ENCODE data around the gene KLC1. TPM values are rescaled to one million over a fixed set of nuclear protein-coding genes. Genes with fewer than 3 reads are reported as not detected.

Gene KLC1
- total and polyA plus RNA-seq, 2 of the 8 experiments (the other 6 are each of a cell fraction or from before 2014, with no cell fraction given), result 84.6 to 134 TPM

- Histone ChIP-seq H4K8ac (ENCODE audit: extremely low read depth, insufficient read depth, low read length) (no peak overlapping the region), H2AFZ (ENCODE audit: low read length) (no peak overlapping the region), H3K14ac (ENCODE audit: insufficient read length) (no peak overlapping the region), H2BK5ac (ENCODE audit: low read depth, low read length) (no peak overlapping the region), H3K9ac (replicated peaks in 1 of 4; ENCODE audit: extremely low read depth in 1 of 4, low read depth in 3 of 4, low read length in 3 of 4) (no peak overlapping the region), H3K56ac (replicated peaks; ENCODE audit: insufficient read length, low read depth, low read length) (no peak overlapping the region), H3K4ac (replicated peaks; ENCODE audit: insufficient read length, low read depth, low read length) (no peak overlapping the region), H3K27me3 (replicated peaks in 1 of 4; ENCODE audit: control insufficient read depth in 3 of 4, extremely low read depth in 1 of 4, insufficient read depth in 3 of 4, low read length in 3 of 4) (no peaks in the 10 kb centered on the region), H2AK5ac (ENCODE audit: low read depth, low read length) (no peak overlapping the region), H4K91ac (replicated peaks; ENCODE audit: insufficient read length, low read length) (no peak overlapping the region), H2BK15ac (ENCODE audit: low read length) (no peak overlapping the region), H2BK20ac (ENCODE audit: low read length) (no peak overlapping the region), H3K36me3 (ENCODE audit: control insufficient read depth in 2 of 4, insufficient read depth in 4 of 4, low read length in 3 of 4) (peaks cover 7 to 37% (median 17%) of the 10 kb centered on the region in 4 experiments; a peak in 6 of 8 replicates), H3K79me1 (ENCODE audit: low read depth, low read length) (peaks cover 8% of the 10 kb centered on the region; the same call in 1 of the 2 replicates), H3K4me2 (ENCODE audit: insufficient read depth in 1 of 2, low read depth in 2 of 2, low read length in 2 of 2) (no peak overlapping the region), H2BK120ac (replicated peaks; ENCODE audit: low read depth, low read length) (no peak overlapping the region), H3K79me2 (ENCODE audit: control insufficient read depth in 1 of 2, insufficient read depth in 2 of 2, low read length in 2 of 2) (no peaks in the 10 kb centered on the region), H2BK12ac (ENCODE audit: low read depth, low read length) (no peak overlapping the region), H3K23ac (ENCODE audit: insufficient read length) (no peak overlapping the region), H3K4me1 (replicated peaks in 1 of 4; ENCODE audit: control insufficient read depth in 3 of 4, insufficient read depth in 4 of 4, low read length in 3 of 4) (peaks cover 0 to 2% (median 0%) of the 10 kb centered on the region in 4 experiments; a peak in 2 of 7 replicates), H3K4me3 (ENCODE audit: extremely low read depth in 1 of 4, insufficient read depth in 2 of 4, low read depth in 3 of 4, low read length in 4 of 4) (no peak overlapping the region), H3K27ac (ENCODE audit: low read depth, low read length) (no peak overlapping the region), H4K5ac (ENCODE audit: insufficient read length, low read depth, low read length) (no peak overlapping the region), H3K18ac (ENCODE audit: extremely low read depth, low read length) (no peak overlapping the region), H3K9me3 (ENCODE audit: insufficient read depth in 2 of 2, low read depth in 1 of 2, low read length in 1 of 2) (no peaks in the 10 kb centered on the region), H3K23me2 (ENCODE audit: low read depth, low read length) (no peaks in the 10 kb centered on the region), H4K20me1 (replicated peaks in 1 of 2; ENCODE audit: control insufficient read depth in 1 of 2, insufficient read depth in 2 of 2, low read length in 2 of 2) (peaks cover 10 to 25% of the 10 kb centered on the region in 2 experiments)
- 84% methylated on average over 3 of the region's 3 CpGs; no CpG with 5 or more reads in 1 of the 2 experiments for WGBS, 2 experiments (ENCODE audit: extremely low coverage in 1 of 2, insufficient coverage in 1 of 2, insufficient read length in 1 of 2, insufficient replicate concordance in 2 of 2, low coverage in 1 of 2, low lambda C conversion rate in 2 of 2, missing lambda C conversion rate in 1 of 2)
- FAIRE-seq, result no peak
- ChIA-PET CTCF (ENCODE audit: partially characterized antibody) (interaction anchor here (1.1 kb wide), 1 partner anchor 15 kb away, joined by 4 read pairs; no protein-coding TSS in a partner anchor), POLR2A (ENCODE audit: partially characterized antibody) (interaction anchor here (1.2 to 8.8 kb wide), 3 partner anchors 7 to 19 kb away, joined by 3 to 74 read pairs (median 5); partner anchors contain the start of gene ZFYVE21)
- no peak for DNase-seq (ENCODE audit: low read depth in 1 of 2, low spot score in 2 of 2)
- TF ChIP-seq CEBPB (IDR thresholded peaks at IDR 0.05; ENCODE audit: low read depth, low read length) (no peak), SIX5 (IDR thresholded peaks at IDR 0.05; ENCODE audit: low read depth, low read length) (no peak), EZH2 (IDR thresholded peaks at IDR 0.05; ENCODE audit: low read depth, low read length, severe bottlenecking) (no peak)
Observed at GRCh38 chr14:103697206-103697602, 68.2 kb downstream of the KLC1 start.
